GM18511 (cell line): ENCODE results near the gene SRGAP1.
A peak's percentile ranks its signal among the peaks of the same experiment; 100 is the strongest.
"Not testable (repeated sequence)": the region's sequence is repeated elsewhere in the genome, so short reads cannot be mapped to it uniquely, and the experiment has no call there.

Experiments used
- ATAC-seq: cut with Tn5 transposase; IDR thresholded peaks from one replicate; pipeline ENCODE4 v1.9.1; 2021; ENCODE audit warnings: mild to moderate bottlenecking, moderate library complexity; ENCODE audit not compliant: unreplicated experiment

SRGAP1 gene

DNA sequence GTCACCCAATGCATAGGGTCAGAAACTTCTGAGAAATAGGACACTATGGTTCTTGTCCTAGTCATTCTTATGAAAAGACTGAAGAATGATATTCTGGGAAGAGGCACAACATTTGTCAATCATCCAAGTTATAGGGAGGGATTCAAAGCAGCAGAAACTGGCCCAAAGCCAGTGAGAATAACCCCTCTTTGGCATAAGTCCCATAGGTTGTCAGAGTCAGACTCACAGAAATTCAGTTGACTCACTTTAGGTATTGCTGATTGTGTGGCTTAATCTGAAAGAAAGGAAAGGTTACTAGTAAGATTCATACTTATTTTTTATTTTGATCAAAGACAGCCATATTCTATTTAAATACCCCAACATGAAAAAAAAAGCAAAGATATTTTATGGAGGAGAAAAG lies 151.0 kb downstream of the SRGAP1 start:
- ATAC-seq: no peak

- no peak for ATAC-seq
These were observed 152.1 kb downstream of the SRGAP1 start for GRCh38 chr12:63996556-63996955.

DNA sequence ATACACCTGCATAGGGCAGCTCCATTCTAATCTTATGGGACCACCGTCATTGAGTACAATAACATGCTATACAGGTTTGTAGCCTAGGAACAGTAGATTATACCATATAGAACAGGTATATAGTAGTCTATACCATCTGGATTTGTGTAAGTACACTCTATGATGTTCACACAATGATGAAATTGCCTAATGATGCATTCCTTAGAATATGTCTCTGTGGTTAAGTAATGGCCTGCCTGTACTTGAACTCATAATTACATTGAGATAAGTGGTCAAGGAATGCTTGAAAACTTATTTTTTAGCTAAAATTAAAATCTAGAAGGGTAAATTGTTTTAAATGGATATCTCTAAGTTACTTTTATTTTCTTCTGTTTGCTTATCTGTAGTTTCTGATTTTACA lies 152.7 kb downstream of the SRGAP1 start:
- ATAC-seq: no peak

GRCh38 chr12:63998584-63998983 lies 154.1 kb downstream of the SRGAP1 start:
- no peak for ATAC-seq

- ATAC-seq: no peak
These were observed 155.4 kb downstream of the SRGAP1 start for GRCh38 chr12:63999853-64000252.

DNA sequence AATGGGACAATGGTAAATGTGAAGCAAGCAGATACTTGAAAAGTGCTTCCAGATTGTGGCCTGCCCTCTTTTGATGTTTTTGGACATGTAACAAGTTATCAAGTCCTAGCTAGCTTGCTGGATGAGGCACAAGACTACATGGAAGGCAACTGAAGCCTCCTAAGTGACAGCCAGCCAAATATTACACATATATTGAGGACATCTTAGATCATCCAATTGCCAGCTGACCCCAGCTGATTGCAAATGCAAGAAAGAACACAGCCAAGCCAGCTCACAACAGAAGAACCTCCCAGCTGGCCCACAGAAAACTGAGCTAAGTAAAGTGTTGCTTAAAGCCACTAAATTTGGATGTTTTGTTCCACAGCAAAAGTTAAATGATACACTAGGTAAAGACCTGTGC lies 156.9 kb downstream of the SRGAP1 start:
- no peak for ATAC-seq

DNA sequence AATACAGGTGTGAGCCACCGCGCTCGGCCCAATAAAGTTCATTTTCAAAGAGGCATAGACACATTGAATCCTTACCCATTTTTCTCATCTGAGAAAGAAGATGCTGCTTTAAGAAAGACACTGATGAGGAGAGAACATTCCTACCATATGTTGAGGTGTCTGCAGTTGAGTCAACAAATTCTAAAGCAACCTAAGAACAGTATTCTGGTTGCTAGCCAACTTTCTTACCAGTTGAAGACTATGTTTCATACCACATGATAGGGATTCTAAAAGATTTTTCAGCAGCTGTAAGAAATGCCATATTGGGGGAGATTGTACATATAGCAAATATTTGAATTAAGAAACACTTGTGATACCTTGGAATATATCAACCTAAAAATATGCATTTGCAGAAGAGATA lies 160.1 kb downstream of the SRGAP1 start:
- no peak for ATAC-seq

GRCh38 chr12:64006211-64006825 lies 161.8 kb downstream of the SRGAP1 start:
- no peak for ATAC-seq

GRCh38 chr12:64007853-64008252 lies 163.4 kb downstream of the SRGAP1 start:
- no peak for ATAC-seq

DNA sequence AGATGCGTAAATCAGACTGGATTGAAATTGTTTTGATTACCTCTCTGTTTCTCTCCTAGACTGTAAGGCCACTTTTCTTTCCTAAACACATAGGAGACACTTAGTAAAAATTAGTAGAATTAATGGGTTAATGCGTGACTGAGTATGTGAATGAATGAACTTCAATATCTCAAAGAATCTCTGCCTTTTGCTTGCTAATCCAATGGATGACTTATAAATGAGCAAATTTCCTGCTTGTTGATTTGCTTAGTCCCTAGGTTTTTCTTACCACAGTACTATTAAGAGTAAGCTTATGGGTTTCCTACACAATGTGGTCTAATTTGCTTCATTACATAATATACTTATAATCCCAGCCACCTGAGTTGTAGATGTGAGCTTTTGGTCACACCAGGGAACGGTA lies 164.1 kb downstream of the SRGAP1 start:
- ATAC-seq: no peak

- ATAC-seq: peak; percentile 69
These were observed 165.0 kb downstream of the SRGAP1 start for GRCh38 chr12:64009321-64010068.

GRCh38 chr12:64010069-64010686 lies 165.7 kb downstream of the SRGAP1 start:
- ATAC-seq: peak; percentile 92

- ATAC-seq: no peak
These were observed 172.0 kb downstream of the SRGAP1 start for GRCh38 chr12:64016521-64016920.

DNA sequence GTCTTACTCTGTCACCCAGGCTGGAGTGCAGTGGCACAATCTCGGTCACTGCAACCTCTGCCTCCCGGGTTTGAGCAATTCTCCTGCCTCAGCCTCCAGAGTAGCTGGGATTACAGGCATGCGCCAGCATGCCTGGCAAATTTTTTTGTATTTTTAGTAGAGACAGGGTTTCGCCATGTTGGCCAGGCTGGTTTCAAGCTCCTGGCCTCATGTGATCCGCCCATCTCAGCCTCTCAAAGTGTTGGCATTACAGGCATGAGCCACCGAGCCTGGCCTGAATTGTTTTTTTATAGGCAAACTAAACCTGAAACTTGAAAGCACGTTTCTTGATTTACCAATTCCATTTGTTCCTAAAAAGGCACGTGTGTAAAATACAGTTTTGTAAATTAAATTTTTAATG lies 173.6 kb downstream of the SRGAP1 start:
- ATAC-seq: not testable (repeated sequence)

- no peak for ATAC-seq
These were observed 174.0 kb downstream of the SRGAP1 start for GRCh38 chr12:64018524-64018923.

DNA sequence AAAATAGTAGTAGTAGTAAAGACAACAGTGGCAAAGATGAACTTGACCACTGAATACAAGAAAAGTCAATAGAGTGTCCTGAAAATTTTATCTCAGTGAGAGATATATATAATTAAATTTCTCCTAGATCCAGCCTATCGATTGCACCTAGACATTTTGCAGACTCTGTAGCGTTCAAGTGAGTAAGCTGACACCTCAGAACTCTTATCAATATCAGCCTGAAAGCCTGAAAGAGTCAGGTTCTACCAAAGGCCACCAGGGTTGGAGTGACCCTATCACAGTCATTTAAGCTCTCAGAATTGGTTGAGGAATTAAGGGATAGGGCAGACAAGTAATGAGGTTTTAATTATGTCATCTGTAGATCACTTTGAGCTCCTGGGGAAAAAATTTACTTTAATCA lies 174.6 kb downstream of the SRGAP1 start:
- ATAC-seq: no peak

DNA sequence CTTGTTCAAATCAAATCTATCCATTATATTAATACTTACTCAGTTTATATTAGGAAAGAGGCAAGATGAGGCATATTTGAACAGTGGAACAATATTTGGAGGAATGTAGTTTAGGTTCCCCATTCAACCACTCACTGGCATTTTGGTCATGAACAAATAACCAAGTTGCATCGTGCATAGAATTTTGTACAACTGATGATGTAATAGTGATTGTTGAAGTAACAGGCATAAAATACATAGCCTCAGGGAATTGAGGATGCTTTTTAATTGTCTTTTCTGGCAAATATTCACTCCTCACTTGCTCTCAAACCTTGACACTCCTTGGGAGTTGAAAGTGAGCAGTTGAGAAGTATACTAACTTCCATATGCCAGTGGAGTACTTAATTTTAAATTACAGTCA lies 175.2 kb downstream of the SRGAP1 start:
- no peak for ATAC-seq

DNA sequence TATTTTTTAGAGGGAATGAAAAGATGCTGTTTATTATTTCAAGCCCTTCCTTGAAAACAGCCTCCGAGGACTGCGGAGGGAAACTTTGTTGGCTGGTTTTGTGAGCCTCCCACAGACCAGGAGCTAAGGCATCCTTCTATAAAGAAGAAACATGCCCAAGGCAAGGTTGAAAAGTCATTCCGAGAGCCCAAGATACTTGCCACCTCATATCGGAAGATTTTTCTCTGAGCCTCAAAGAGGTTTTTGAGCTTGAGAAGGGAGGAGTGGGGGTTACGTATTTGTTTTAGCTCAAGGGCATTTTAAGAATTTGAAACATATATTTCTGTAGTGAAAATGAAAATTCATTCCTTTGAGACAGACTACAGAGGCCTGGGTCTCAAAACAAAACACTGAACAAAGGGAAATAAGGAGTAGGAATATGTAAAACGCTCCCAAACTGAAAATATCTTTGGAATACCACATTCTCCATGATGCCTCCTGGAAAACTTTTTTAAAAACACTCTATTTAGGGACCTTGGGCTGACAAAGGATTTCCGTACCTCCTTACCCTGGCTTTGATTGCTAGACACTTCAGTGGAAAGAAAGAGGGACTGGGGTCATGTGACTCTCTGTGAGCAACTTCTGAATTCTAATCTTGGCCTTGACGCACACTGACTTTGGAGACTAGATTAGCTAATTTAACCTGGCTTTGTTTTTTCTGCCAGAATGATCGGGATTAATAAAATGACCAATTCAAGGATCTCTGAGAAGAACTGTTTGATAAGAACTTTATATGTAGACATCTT lies 180.9 kb downstream of the SRGAP1 start:
- no peak for ATAC-seq

DNA sequence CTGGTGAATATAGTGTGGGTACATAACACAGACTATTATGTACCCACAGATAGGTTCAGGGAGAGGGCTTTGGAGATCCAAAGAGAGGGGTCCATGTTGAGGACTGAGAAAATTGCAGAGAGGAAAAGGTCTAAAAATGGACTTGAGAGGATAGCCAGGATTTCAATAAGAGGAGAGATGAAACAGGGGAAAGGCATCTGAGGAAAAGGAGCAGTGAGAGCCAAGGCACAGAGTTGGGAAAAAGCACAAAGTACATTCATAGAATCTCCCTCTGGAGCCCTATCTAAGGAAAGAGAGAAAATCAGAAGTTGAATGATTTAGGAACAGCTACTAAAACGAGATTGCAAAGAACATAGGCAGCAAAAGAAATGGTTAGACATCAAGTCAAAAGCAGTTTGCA lies 182.8 kb downstream of the SRGAP1 start:
- ATAC-seq: no peak

- no peak for ATAC-seq
These were observed 184.0 kb downstream of the SRGAP1 start for GRCh38 chr12:64028541-64028940.

DNA sequence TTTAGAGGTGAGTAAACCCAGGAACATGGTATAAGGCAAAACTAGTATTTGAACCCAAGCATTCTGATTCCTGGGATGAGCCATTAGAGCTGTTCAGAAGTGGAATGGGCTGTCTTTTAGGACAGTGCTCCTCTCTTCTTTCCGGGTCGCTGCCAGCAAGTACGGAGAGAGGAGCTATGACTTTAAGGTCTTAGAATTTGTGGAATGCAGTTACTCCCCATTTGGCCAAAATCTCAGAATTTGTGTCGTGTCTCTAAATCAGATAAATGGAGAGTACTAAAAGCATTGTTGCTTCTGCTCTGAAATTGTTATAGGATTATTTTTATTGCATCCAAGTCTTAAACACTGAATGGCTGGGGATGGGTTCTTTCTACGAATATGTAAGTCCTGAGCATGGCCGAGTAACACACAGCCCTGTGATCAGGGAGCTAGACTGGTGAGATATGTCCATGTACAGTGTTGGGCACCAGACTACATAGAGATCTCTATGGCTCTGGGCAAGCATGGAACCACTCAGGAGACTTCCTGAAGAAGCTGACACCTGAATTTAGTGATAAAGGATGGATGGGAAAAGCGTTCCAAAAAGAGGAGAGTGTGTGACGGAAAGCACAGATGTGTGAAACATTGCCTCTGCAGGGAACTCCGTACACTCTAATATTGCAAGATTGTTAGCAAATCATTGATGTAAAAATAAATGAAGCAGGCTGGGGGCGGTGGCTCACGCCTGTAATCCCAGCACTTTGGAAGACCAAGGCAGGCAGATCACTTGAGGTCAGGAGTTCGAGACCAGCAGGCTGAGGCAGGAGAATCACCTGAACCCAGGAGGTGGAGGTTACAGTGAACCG lies 184.7 kb downstream of the SRGAP1 start:
- no peak for ATAC-seq
